Pancreas (tissue), 10 donors: ENCODE results near the gene GPR84. TPM values are rescaled to one million over a fixed set of nuclear protein-coding genes. Genes with fewer than 3 reads are reported as not detected.

Source experiments
- ATAC-seq, 4 donors: fragments of 200-7000 bp; cut with Tn5 transposase; one replicate each; pipeline versions ENCODE4 v1.8.0 to v1.9.1; 2020; ENCODE audit warnings: mild to moderate bottlenecking in 4 of 4, moderate library complexity in 4 of 4
- DNase-seq, 6 donors: peaks; one replicate each; pipeline ENCODE4 v3.0.0-alpha.2; 2020
- FAIRE-seq: peaks from 2 replicates; lab custom pipeline; 2012; peaks lifted over from hg19 to GRCh38; lab: Jason Lieb, UNC
- H3K27ac ChIP-seq, 4 donors: fragments of 200-600 bp; sonication (generic); 1 replicate in 3 of 4; 2 replicates in 1 of 4; pipeline versions ENCODE4 v1.5.0 to v1.8.0; 2020
- H3K27me3 ChIP-seq, 4 donors: fragments of 200-600 bp; one replicate each; pipeline ENCODE4 v1.8.0; 2021
- H3K36me3 ChIP-seq, 3 donors: fragments of 200-600 bp; sonication (generic) in 1 of 3; one replicate each; pipeline versions ENCODE4 v1.5.0 to v1.8.0; 2020 to 2021
- H3K4me1 ChIP-seq, 3 donors: fragments of 200-600 bp; one replicate each; pipeline ENCODE4 v1.8.0; 2021
- H3K4me3 ChIP-seq, 4 donors: fragments of 200-600 bp; sonication (generic) in 2 of 4; one replicate each; pipeline versions ENCODE4 v1.5.0 to v1.8.0; 2020 to 2021
- H3K9me3 ChIP-seq, 4 donors: fragments of 200-600 bp; one replicate each; pipeline ENCODE4 v1.8.0; 2021
- WGBS, 2 donors: extraction: QIAGEN DNeasy Blood & Tissue Kit; methylation state at CpG; one replicate each; pipeline ENCODE4 v1.1.7; 2013; 5-methylcytosine and 5-hydroxymethylcytosine counted together
- intact Hi-C, 3 donors: fragments of 100-400 bp; cut with DNase I; formaldehyde crosslinking; loops; one replicate each; pipeline versions ENCODE4 v1.11.1 to v1.14.2; 2022
- polyA plus RNA-seq, 2 donors: library from polyadenylated mRNA; stranded (reverse); fragments of 200-250 nt; gene quantifications; one replicate each; pipeline ENCODE4 v1.2.3, GENCODE V29; 2013
- total RNA-seq, 6 donors: library from RNA; stranded (reverse); fragmentation: NEBNext Ultra II Directional in 4 of 6; extraction: Animal tissue kit (Norgen Biotek cat#: 25700) in 4 of 6; gene quantifications; one replicate each; pipeline versions ENCODE4 v1.2.1 to v1.2.4, GENCODE V29; 2021 to 2023
- TF ChIP-seq, protein P1 (sequence below), 4 donors: fragments of 200-600 bp; sonication (generic) in 3 of 4; IDR thresholded peaks; one replicate each; pipeline versions ENCODE4 v1.5.0 to v1.8.0; 2021; ENCODE audit warnings: antibody characterized with exemption in 4 of 4
- donor health status: healthy with polysubstance abuse.
- donor health status: DM: no; HTN: no; CAD: no; lungs with moderate emphysema.
- donor health status: DM: no; HTN: no; CAD: no.
- donor health status: control.
- donor health status: control.
- donor health status: Bipolar disorder and iron deficiency.
- donor health status: DM: yes; HTN: yes; CAD: no.
- donor health status: DM: no; HTN: no; CAD: no.
- donor health status: DM: no; HTN: no; CAD: no.
- donor health status: DM: yes; HTN: yes; CAD: no.

Gene GPR84
- total RNA-seq (under 1 TPM in 4 of 6 donors, not detected in 2; 0.32 to 0.87 (median 0.63) TPM), polyA plus RNA-seq (under 1 TPM; 0.09 to 0.27 TPM)

DNA sequence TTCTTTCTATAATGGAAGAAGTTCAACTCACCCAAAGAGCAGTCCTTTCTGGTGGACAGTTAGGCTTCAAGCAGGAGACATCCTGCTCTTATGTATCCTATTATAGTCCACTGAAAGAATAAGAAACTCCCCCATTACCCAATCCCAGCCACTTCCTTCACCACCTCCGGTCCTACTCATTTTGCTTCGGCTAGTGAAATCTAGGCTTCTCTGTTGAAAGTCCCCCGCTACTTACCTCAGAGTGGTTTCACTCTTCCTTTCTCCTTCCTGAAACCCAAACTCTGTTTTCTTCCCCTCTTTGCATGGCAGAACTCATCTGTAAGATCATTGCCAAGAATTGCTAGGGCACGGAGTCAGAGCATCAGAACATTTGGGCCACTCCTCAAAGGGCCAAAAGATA lies at the start of gene GPR84:
Gene GPR84 (minus strand): TSS at position 74 of the 400 bp plus-strand sequence. CDS start 635 bp downstream, outside the sequence.
- Histone ChIP-seq H3K27me3 (no peaks in the 10 kb centered on the region), H3K36me3 (no peaks in the 10 kb centered on the region), H3K27ac (peak within 1 kb of the TSS in 1 of 4 donors; percentile 15), H3K4me3 (no peak within 1 kb of the TSS), H3K9me3 (no peaks in the 10 kb centered on the region), H3K4me1 (peaks cover 0 to 3% (median 0%) of the 10 kb centered on the region in 3 donors)
- intact Hi-C loops = loop anchor here in 2 of 3 donors (5.0 to 10.0 kb wide), 3 partner anchors 72 to 147 kb away; no protein-coding TSS in a partner anchor
- ATAC-seq = no peak
- FAIRE-seq = no peak
- DNase-seq = no peak
- TF ChIP-seq, protein P1, sequence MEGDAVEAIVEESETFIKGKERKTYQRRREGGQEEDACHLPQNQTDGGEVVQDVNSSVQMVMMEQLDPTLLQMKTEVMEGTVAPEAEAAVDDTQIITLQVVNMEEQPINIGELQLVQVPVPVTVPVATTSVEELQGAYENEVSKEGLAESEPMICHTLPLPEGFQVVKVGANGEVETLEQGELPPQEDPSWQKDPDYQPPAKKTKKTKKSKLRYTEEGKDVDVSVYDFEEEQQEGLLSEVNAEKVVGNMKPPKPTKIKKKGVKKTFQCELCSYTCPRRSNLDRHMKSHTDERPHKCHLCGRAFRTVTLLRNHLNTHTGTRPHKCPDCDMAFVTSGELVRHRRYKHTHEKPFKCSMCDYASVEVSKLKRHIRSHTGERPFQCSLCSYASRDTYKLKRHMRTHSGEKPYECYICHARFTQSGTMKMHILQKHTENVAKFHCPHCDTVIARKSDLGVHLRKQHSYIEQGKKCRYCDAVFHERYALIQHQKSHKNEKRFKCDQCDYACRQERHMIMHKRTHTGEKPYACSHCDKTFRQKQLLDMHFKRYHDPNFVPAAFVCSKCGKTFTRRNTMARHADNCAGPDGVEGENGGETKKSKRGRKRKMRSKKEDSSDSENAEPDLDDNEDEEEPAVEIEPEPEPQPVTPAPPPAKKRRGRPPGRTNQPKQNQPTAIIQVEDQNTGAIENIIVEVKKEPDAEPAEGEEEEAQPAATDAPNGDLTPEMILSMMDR (IDR thresholded peaks at IDR 0.05) = no peak
- WGBS, 2 donors = 80 to 83% methylated on average over 4 of the region's 4 CpGs

DNA sequence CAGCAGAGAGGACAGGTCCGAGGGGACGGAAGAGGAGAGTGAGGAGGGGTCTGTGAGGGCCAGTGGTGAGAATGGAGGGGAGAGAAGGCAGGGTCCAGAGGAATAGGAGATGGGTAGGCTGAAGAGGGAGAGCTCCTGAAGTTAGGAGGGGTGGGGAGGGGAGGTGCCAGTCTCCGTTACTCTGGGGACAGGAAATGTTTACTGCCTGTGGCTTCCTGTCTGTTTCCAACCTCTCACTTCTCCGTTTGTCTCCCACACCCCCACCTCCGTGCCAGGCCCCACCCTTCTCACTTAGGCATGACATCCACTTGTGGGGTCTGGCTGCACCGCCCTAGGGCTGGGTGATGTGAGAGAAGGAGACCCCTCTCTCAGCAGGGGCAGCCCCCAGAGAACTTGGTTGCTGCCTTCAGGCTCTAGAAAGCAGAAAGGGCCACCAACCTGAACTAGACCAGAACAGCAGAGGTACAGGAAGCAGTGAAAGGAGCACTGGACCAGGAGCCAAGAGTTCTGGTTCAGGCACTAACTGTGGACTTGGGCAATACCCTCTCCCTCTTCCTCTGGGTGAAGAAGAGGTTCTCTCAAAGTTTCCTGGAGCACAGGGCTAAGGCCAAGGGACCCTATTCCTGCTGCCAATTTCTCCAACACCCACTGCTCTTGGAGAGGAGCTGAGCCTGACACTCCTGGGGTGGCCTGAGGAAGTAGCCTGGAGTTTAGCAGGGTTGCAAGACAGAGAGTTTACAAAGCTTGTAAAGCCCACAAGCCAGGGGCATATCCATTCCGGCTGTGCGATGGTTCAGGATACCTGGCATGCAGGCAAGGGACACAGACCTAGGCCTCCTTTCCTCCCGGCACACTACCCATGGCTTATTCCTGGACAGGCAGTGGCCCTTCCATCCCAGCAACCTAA lies 49.3 kb upstream of the GPR84 start:
- FAIRE-seq (no peak), DNase-seq (peak in 1 of 6 donors; percentile 58), ATAC-seq (peak in 2 of 4 donors; percentile 24 to 31)
- Histone ChIP-seq H3K9me3 (no peaks in the 10 kb centered on the region), H3K4me3 (no peak overlapping the region), H3K36me3 (no peaks in the 10 kb centered on the region), H3K4me1 (peaks cover 9 to 31% (median 12%) of the 10 kb centered on the region in 3 donors), H3K27ac (peak overlapping the region in 2 of 4 donors; percentile 33 to 44), H3K27me3 (no peaks in the 10 kb centered on the region)
- intact Hi-C loops = no loop called here
- TF ChIP-seq, protein P1 (IDR thresholded peaks at IDR 0.05) = no peak
- WGBS, 2 donors = 71 to 72% methylated on average over 9 of the region's 9 CpGs

DNA sequence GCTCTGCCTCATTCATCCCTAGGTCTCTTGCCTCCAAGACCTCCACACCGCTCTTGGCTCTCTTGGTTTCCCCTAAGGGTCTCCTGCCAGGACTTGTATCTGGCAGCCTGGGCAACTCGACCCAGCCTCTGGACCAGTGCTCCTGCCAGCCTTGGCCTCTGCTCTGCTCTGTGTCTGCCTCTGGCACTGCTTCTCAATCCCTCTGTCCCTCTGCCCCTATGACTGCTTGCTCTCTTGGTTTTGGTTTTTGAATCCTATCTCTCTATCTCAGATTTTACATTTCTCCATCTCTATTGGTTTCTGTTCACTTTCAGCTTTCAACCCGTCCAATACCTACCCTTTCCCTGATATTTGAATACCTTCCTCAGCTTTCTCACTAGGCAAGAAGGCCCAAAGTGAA lies 48.5 kb upstream of the GPR84 start:
- no peak for FAIRE-seq
- H3K27ac ChIP-seq = peak overlapping the region in 2 of 4 donors; percentile 33 to 44
- H3K4me1 ChIP-seq = peaks cover 9 to 30% (median 12%) of the 10 kb centered on the region in 3 donors
- WGBS, 2 donors = 72 to 79% methylated on average over 3 of the region's 3 CpGs
- H3K36me3 ChIP-seq = no peaks in the 10 kb centered on the region
- no peaks in the 10 kb centered on the region for H3K27me3 ChIP-seq
- ATAC-seq = no peak
- H3K9me3 ChIP-seq = no peaks in the 10 kb centered on the region
- intact Hi-C loops = no loop called here
- TF ChIP-seq, protein P1 (IDR thresholded peaks at IDR 0.05) = no peak
- H3K4me3 ChIP-seq = no peak overlapping the region
- DNase-seq = no peak

DNA sequence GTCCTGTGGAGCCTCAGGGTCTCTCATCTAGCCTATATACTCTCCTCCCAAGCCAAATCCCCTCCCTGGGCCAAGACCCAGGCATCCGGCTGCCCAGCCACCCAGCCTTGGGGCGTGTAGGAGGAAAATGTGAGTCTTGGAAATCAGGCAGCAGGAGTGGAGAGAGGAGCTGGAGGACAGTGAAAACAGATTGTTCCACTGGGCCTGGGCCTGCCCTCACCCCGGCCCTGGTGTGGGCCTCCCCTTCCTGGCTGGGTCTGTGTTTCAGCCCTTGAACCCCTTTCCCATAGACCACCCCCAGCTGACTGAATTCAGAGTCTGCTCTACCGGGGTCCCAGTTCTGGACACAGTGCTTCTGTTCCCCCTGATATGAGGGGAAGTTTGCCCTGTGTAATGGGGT lies 48.1 kb upstream of the GPR84 start:
- DNase-seq (no peak), FAIRE-seq (no peak), ATAC-seq (no peak)
- intact Hi-C loops = no loop called here
- Histone ChIP-seq H3K4me3 (no peak overlapping the region), H3K9me3 (no peaks in the 10 kb centered on the region), H3K4me1 (peaks cover 9 to 26% (median 12%) of the 10 kb centered on the region in 3 donors), H3K27ac (peak overlapping the region in 2 of 4 donors; percentile 33 to 44), H3K36me3 (no peaks in the 10 kb centered on the region), H3K27me3 (no peaks in the 10 kb centered on the region)
- 90 to 93% methylated on average over 4 of the region's 4 CpGs for WGBS, 2 donors
- TF ChIP-seq, protein P1 (IDR thresholded peaks at IDR 0.05) = no peak
